K562 (cell line): Measurements from ENCODE around the gene TMEM217. TPM values are rescaled to one million over a fixed set of nuclear protein-coding genes. Genes with fewer than 3 reads are reported as not detected.

Source experiments
- CREM ChIP-seq: IDR thresholded peaks from 2 replicates; pipeline ENCODE4 v1.6.1; 2014; ENCODE audit warnings: antibody characterized with exemption, low read depth
- CTCF ChIP-seq, 3 experiments: IDR thresholded peaks in 2 of 3; conservative IDR thresholded peaks in 1 of 3; 2 replicates each; pipeline ENCODE4 v1.5.1; 2011 to 2012; ENCODE audit warnings: low read length in 3 of 3, mild to moderate bottlenecking in 3 of 3, control low read depth in 2 of 3, improper control_type of control experiment in 1 of 3, inconsistent platforms in 1 of 3, low read depth in 1 of 3, mixed read lengths in 1 of 3, moderate library complexity in 1 of 3; ENCODE audit not compliant: insufficient read depth in 2 of 3
- ERF ChIP-seq: fragments of 450-650 bp; formaldehyde crosslinking; IDR thresholded peaks from 2 replicates; pipeline ENCODE4 v1.4.0; 2020; ENCODE audit warnings: mild to moderate bottlenecking, mixed read lengths
- EZH2 ChIP-seq: IDR thresholded peaks from 2 replicates; pipeline ENCODE4 v1.6.1; 2012; ENCODE audit warnings: low read depth, mild to moderate bottlenecking, inconsistent platforms, low read length, borderline replicate concordance
- GMEB1 ChIP-seq: fragments of 250-450 bp; sonication (Bioruptor Pico); IDR thresholded peaks from 2 replicates; pipeline ENCODE4 v1.4.0; 2020; ENCODE audit warnings: mild to moderate bottlenecking
- KDM5B ChIP-seq: fragments of 200-600 bp; sonication (generic); IDR thresholded peaks from 2 replicates; pipeline ENCODE4 v1.6.1; 2012; ENCODE audit warnings: low read depth, mild to moderate bottlenecking, moderate library complexity, low read length, control low read depth, inconsistent platforms; ENCODE audit not compliant: insufficient replicate concordance
- KLF16 ChIP-seq: IDR thresholded peaks from 2 replicates; pipeline ENCODE4 v1.6.1; 2016; ENCODE audit warnings: antibody characterized with exemption
- MEF2D ChIP-seq: conservative IDR thresholded peaks from 2 replicates; pipeline ENCODE4 v1.6.1; 2016; ENCODE audit warnings: low read depth, missing genetic modification characterization, missing compliant biosample characterization
- NFE2L1 ChIP-seq: fragments of 450-650 bp; IDR thresholded peaks from 2 replicates; pipeline ENCODE4 v1.6.1; 2016; ENCODE audit warnings: missing genetic modification characterization, low read depth, mild to moderate bottlenecking, missing compliant biosample characterization, moderate library complexity, borderline replicate concordance
- NR2F6 ChIP-seq: fragments of 450-650 bp; formaldehyde crosslinking; IDR thresholded peaks from 2 replicates; pipeline ENCODE4 v1.4.0; 2020; ENCODE audit warnings: mild to moderate bottlenecking
- POLR2B ChIP-seq: fragments of 450-650 bp; IDR thresholded peaks from 2 replicates; pipeline ENCODE4 v1.6.1; 2018; ENCODE audit warnings: low read depth; ENCODE audit not compliant: partially characterized antibody
- RAD51 ChIP-seq: fragments of 450-650 bp; IDR thresholded peaks from 2 replicates; pipeline ENCODE4 v1.7.1; 2016; ENCODE audit warnings: low read depth, mild to moderate bottlenecking, borderline replicate concordance
- RB1 ChIP-seq: fragments of 450-650 bp; IDR thresholded peaks from 2 replicates; pipeline ENCODE4 v1.6.1; 2017; ENCODE audit warnings: low read depth, mild to moderate bottlenecking
- RBM34 ChIP-seq: fragments of 200-400 bp; formaldehyde crosslinking; IDR thresholded peaks from 2 replicates; pipeline ENCODE4 v1.6.1; 2018; ENCODE audit warnings: low read length, borderline replicate concordance; ENCODE audit not compliant: insufficient read depth
- RBM39 ChIP-seq: fragments of 200-400 bp; formaldehyde crosslinking; optimal IDR thresholded peaks from 2 replicates; pipeline ENCODE3; 2018; ENCODE audit warnings: low read depth, low read length
- RFX7 ChIP-seq: fragments of 250-450 bp; sonication (Bioruptor Pico); IDR thresholded peaks from 2 replicates; pipeline ENCODE4 v1.5.1; 2021; ENCODE audit warnings: mild to moderate bottlenecking
- SRSF9 ChIP-seq: fragments of 200-400 bp; formaldehyde crosslinking; IDR thresholded peaks from 2 replicates; pipeline ENCODE4 v1.6.1; 2017; ENCODE audit warnings: low read depth, low read length, borderline replicate concordance
- ZFX ChIP-seq: sonication (generic); formaldehyde crosslinking; IDR thresholded peaks from 2 replicates; pipeline ENCODE4 v1.8.0; 2022; ENCODE audit warnings: mild to moderate bottlenecking, missing genetic modification reagents, moderate library complexity
- ZNF12 ChIP-seq: sonication (generic); formaldehyde crosslinking; IDR thresholded peaks from 2 replicates; pipeline ENCODE4 v1.4.0; 2020; ENCODE audit warnings: mild to moderate bottlenecking, missing genetic modification reagents
- ZNF146 ChIP-seq: IDR thresholded peaks from one replicate; pipeline ENCODE4 v1.6.1; 2018; ENCODE audit warnings: missing compliant biosample characterization; ENCODE audit not compliant: unreplicated experiment
- ZNF395 ChIP-seq: fragments of 200-800 bp; sonication (Bioruptor generic); IDR thresholded peaks from 2 replicates; pipeline ENCODE4 v1.6.1; 2017; ENCODE audit warnings: missing genetic modification characterization, missing compliant biosample characterization
- ZNF408 ChIP-seq: fragments of 250-450 bp; sonication (Bioruptor Pico); IDR thresholded peaks from 2 replicates; pipeline ENCODE4 v1.4.0; 2020; ENCODE audit warnings: low read depth, mild to moderate bottlenecking, moderate library complexity
- ZNF696 ChIP-seq: fragments of 250-450 bp; sonication (Bioruptor Pico); conservative IDR thresholded peaks from 2 replicates; pipeline ENCODE4 v1.4.0; 2020; ENCODE audit warnings: mild to moderate bottlenecking, moderate library complexity
- ZNF717 ChIP-seq: fragments of 250-450 bp; sonication (Bioruptor Pico); IDR thresholded peaks from 2 replicates; pipeline ENCODE4 v1.5.0; 2021
- ZNF77 ChIP-seq: fragments of 250-450 bp; sonication (Bioruptor Pico); IDR thresholded peaks from 2 replicates; pipeline ENCODE4 v1.5.0; 2020
- polyA plus RNA-seq, 8 experiments: library from polyadenylated mRNA; depleted of rRNA in 4 of 8; stranded (reverse) in 5 of 8; unstranded in 3 of 8; fragments of >200 nt; fragmentation: Nextera tagmentation in 2 of 8; fragmentation: Illumina TruSeq in 1 of 8; extraction: Ambion mirVana in 2 of 8; extraction: Trizol in 1 of 8; gene quantifications; 2 replicates each; pipeline versions ENCODE4 v1.2.1 to v1.2.3, GENCODE V29; 2011 to 2014; ENCODE audit warnings: inconsistent platforms in 1 of 8, missing spikeins in 1 of 8
- total RNA-seq, 7 experiments: library from RNA; depleted of rRNA in 6 of 7; stranded (reverse); fragments of >200 nt in 6 of 7; fragmentation: Illumina TruSeq in 2 of 7; extraction: Trizol in 2 of 7; gene quantifications; 2 replicates each; pipeline versions ENCODE4 v1.2.1 to v1.2.3, GENCODE V29; 2011 to 2021; ENCODE audit warnings: low replicate concordance in 1 of 7

The TMEM217 gene
- total and polyA plus RNA-seq, 9 of the 15 experiments (the other 6 are each of a cell fraction or from before 2014, with no cell fraction given), result 1.3 to 8.0 (median 1.9) TPM

DNA sequence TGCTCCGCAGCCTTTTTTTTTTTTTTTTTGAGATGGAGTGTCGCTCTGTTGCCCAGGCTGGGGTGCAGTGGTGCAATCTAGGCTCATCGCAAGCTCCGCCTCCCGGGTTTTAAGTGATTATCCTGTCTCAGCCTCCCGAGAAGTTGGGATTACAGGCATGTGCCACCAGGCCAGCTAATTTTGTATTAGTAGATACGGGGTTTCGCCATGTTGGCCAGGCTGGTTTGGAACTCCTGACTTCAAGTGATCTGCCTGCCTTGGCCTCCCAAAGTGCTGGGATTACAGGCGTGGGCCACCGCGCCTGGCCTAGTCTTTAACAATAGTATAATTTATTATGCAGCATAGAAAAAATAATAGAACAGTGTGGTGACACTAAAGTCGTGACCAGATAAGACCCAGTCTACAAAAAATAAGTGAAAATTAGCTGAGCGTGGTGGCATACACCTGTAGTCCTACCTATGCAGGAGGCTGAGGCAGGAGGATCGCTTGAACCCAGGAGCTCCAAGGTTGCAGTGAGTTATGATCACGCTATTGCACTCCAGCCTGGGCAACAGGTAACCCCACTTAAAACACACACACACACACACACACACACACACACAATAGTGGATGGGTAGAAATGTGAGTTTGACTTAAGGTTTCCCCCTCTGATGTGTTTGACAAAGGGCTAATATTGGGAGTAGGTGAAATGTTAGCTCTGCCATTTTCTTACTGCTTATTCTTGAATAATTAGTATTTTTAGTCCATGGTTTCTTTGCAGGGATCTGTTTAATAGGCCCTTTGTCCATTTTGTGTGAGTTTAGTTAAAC is 81.5 kb downstream of the TMEM217 start (continued):
- TF ChIP-seq CTCF (IDR thresholded peaks at IDR 0.05 in 2 of 3, conservative IDR thresholded peaks at IDR 0.05 in 1 of 3; ENCODE audit: insufficient read depth in 2 of 3, low read depth in 1 of 3, low read length in 3 of 3) (no peak), ZNF146 (CRISPR knock-in tag) (no peak), NR2F6 (CRISPR knock-in tag) (0 out of 2 replicates have a peak, but pooled peaks have one; percentile 16), ZNF717 (peak; percentile 88; the same call in 1 of the 2 replicates), EZH2 (no peak), ZNF408 (CRISPR knock-in tag) (no peak), POLR2B (peak; percentile 77), ERF (no peak), RFX7 (CRISPR knock-in tag) (peak; percentile 81), CREM (0 out of 2 replicates have a peak, but pooled peaks have one; percentile 5), ZNF77 (CRISPR knock-in tag) (no peak), KLF16 (no peak), ZNF12 (peak; percentile 70), RBM34 (no peak), RB1 (peak; percentile 17; the same call in 1 of the 2 replicates), RAD51 (no peak), ZFX (CRISPR knock-in tag) (peak; percentile 60; the same call in 1 of the 2 replicates), GMEB1 (no peak; the same call in none of the 2 replicates), NFE2L1 (tag) (no peak), RBM39 (no peak), ZNF696 (CRISPR knock-in tag) (peak; percentile 54; the same call in 1 of the 2 replicates), SRSF9 (no peak), KDM5B (peak; percentile 72), MEF2D (tag) (no peak), ZNF395 (CRISPR knock-in tag) (peak; percentile 90)
